RCC 7860 (cell line): ENCODE data around the gene FAM229A.
A peak's percentile ranks its signal among the peaks of the same experiment; 100 is the strongest.

Source experiments
- DNase-seq: peaks from one replicate; pipeline ENCODE4 v3.0.0-alpha.2; 2015; ENCODE audit warnings: low spot score
- FAIRE-seq: peaks from 2 replicates; lab custom pipeline; 2012; peaks lifted over from hg19 to GRCh38; lab: Jason Lieb, UNC

Gene FAM229A

GRCh38 chr1:32332290-32333079 lies 29.8 kb downstream of the FAM229A start:
- DNase-seq: no peak

GRCh38 chr1:32331549-32331948 lies 30.7 kb downstream of the FAM229A start:
- no peak for FAIRE-seq
- no peak for DNase-seq

More at GRCh38 chr1:32332290-32333079, 29.8 kb downstream of the FAM229A start:
- FAIRE-seq: no peak

GRCh38 chr1:32330558-32331151 lies 31.6 kb downstream of the FAM229A start:
- no peak for DNase-seq
- FAIRE-seq: no peak

- DNase-seq: no peak
- no peak for FAIRE-seq
These were observed 32.3 kb downstream of the FAM229A start for GRCh38 chr1:32329931-32330466.

GRCh38 chr1:32327204-32327603 lies 35.1 kb downstream of the FAM229A start:
- no peak for FAIRE-seq
- no peak for DNase-seq

- FAIRE-seq (no peak), DNase-seq (peak; percentile 15)
These were observed 40.5 kb downstream of the FAM229A start for GRCh38 chr1:32321712-32322291.

- DNase-seq (no peak), FAIRE-seq (no peak)
These were observed 44.0 kb downstream of the FAM229A start for GRCh38 chr1:32318127-32318869.

- no peak for FAIRE-seq
These were observed 45.4 kb downstream of the FAM229A start for GRCh38 chr1:32316903-32317277.

GRCh38 chr1:32311709-32312393 lies 50.4 kb downstream of the FAM229A start:
- FAIRE-seq (no peak), DNase-seq (no peak)

More at GRCh38 chr1:32316903-32317277, 45.4 kb downstream of the FAM229A start:
- DNase-seq: no peak
